GM12878 (cell line): Measurements from ENCODE around the gene EFCAB8. TPM values are rescaled to one million over a fixed set of nuclear protein-coding genes. Genes with fewer than 3 reads are reported as not detected.

ENCODE experiments used
- BHLHE40 ChIP-seq, 2 experiments: fragments of 450-650 bp in 1 of 2; IDR thresholded peaks; 2 replicates each; pipeline ENCODE4 v1.6.1; 2011 to 2017; ENCODE audit warnings: low read depth in 2 of 2, borderline replicate concordance in 1 of 2, improper control_type of control experiment in 1 of 2, low read length in 1 of 2, mild to moderate bottlenecking in 1 of 2
- BRCA1 ChIP-seq: IDR thresholded peaks from 2 replicates; pipeline ENCODE4 v1.6.1; 2011; ENCODE audit warnings: low read depth, low read length, improper control_type of control experiment
- CBX3 ChIP-seq: fragments of 200-600 bp; sonication (generic); IDR thresholded peaks from 2 replicates; pipeline ENCODE4 v1.6.1; 2016; ENCODE audit warnings: low read depth, borderline replicate concordance
- CHD2 ChIP-seq: IDR thresholded peaks from 2 replicates; pipeline ENCODE4 v1.6.1; 2011; ENCODE audit warnings: low read depth, low read length, improper control_type of control experiment, borderline replicate concordance
- CHD4 ChIP-seq: fragments of 200-600 bp; sonication (generic); IDR thresholded peaks from 2 replicates; pipeline ENCODE4 v1.6.1; 2016; ENCODE audit warnings: mild to moderate bottlenecking
- CREB1 ChIP-seq: IDR thresholded peaks from 2 replicates; pipeline ENCODE4 v1.6.1; 2012; ENCODE audit warnings: low read depth, mild to moderate bottlenecking, inconsistent platforms
- DPF2 ChIP-seq: fragments of 450-650 bp; IDR thresholded peaks from 2 replicates; pipeline ENCODE4 v1.6.1; 2017; ENCODE audit warnings: mild to moderate bottlenecking
- ESRRA ChIP-seq: IDR thresholded peaks from 2 replicates; pipeline ENCODE4 v1.6.1; 2012; ENCODE audit warnings: mild to moderate bottlenecking, low read length, improper control_type of control experiment
- FOS ChIP-seq: IDR thresholded peaks from 3 replicates; pipeline ENCODE4 v1.6.1; 2011; ENCODE audit warnings: borderline replicate concordance; ENCODE audit not compliant: insufficient read length; ENCODE audit errors: extremely low read depth
- GATAD2B ChIP-seq: fragments of 450-650 bp; conservative IDR thresholded peaks from 2 replicates; pipeline ENCODE4 v1.6.1; 2017; ENCODE audit warnings: low read depth, mild to moderate bottlenecking, moderate library complexity
- LARP7 ChIP-seq: fragments of 450-650 bp; IDR thresholded peaks from 2 replicates; pipeline ENCODE4 v1.6.1; 2017; ENCODE audit warnings: mild to moderate bottlenecking
- MAX ChIP-seq: IDR thresholded peaks from 2 replicates; pipeline ENCODE4 v1.6.1; 2012; ENCODE audit warnings: low read depth, low read length, improper control_type of control experiment
- MYC ChIP-seq: IDR thresholded peaks from 2 replicates; pipeline ENCODE4 v1.6.1; 2011; ENCODE audit warnings: mild to moderate bottlenecking, low read length, moderate library complexity, inconsistent platforms; ENCODE audit not compliant: insufficient read depth, insufficient replicate concordance, insufficient read length, severe bottlenecking
- NFIC ChIP-seq: IDR thresholded peaks from 2 replicates; pipeline ENCODE4 v1.6.1; 2012; ENCODE audit warnings: low read depth, mild to moderate bottlenecking, inconsistent platforms, low read length, moderate library complexity
- NR2F1 ChIP-seq: fragments of 450-650 bp; conservative IDR thresholded peaks from 2 replicates; pipeline ENCODE4 v1.6.1; 2017; ENCODE audit warnings: mild to moderate bottlenecking
- POLR2A ChIP-seq: IDR thresholded peaks from 2 replicates; pipeline ENCODE4 v1.6.1; 2011; ENCODE audit warnings: low read depth, mild to moderate bottlenecking, low read length
- POLR2AphosphoS5 ChIP-seq: IDR thresholded peaks from 2 replicates; pipeline ENCODE4 v1.6.1; 2011; ENCODE audit warnings: mild to moderate bottlenecking, low read length, inconsistent platforms
- POU2F2 ChIP-seq: IDR thresholded peaks from 3 replicates; pipeline ENCODE4 v1.6.1; 2011; ENCODE audit warnings: low read depth, mild to moderate bottlenecking, low read length, borderline replicate concordance
- RB1 ChIP-seq: fragments of 450-650 bp; formaldehyde crosslinking; IDR thresholded peaks from 2 replicates; pipeline ENCODE4 v1.6.1; 2017; ENCODE audit warnings: mild to moderate bottlenecking, borderline replicate concordance
- RUNX3 ChIP-seq: IDR thresholded peaks from 2 replicates; pipeline ENCODE4 v1.6.1; 2012; ENCODE audit warnings: low read length, inconsistent platforms
- SMAD5 ChIP-seq: IDR thresholded peaks from 2 replicates; pipeline ENCODE4 v1.6.1; 2016; ENCODE audit warnings: antibody characterized with exemption, low read depth
- STAT1 ChIP-seq: fragments of 450-650 bp; conservative IDR thresholded peaks from 2 replicates; pipeline ENCODE4 v1.6.1; 2014; ENCODE audit warnings: antibody characterized with exemption, mild to moderate bottlenecking
- STAT3 ChIP-seq: IDR thresholded peaks from 2 replicates; pipeline ENCODE4 v1.6.1; 2011; ENCODE audit warnings: low read depth, low read length, improper control_type of control experiment
- SUZ12 ChIP-seq: fragments of 200-600 bp; sonication (generic); IDR thresholded peaks from one replicate; pipeline ENCODE4 v1.6.1; 2018; ENCODE audit warnings: antibody characterized with exemption, mild to moderate bottlenecking; ENCODE audit not compliant: unreplicated experiment
- TAF1 ChIP-seq: IDR thresholded peaks from 2 replicates; pipeline ENCODE4 v1.6.1; 2011; ENCODE audit warnings: mild to moderate bottlenecking, low read depth, low read length, borderline replicate concordance
- TCF7 ChIP-seq: IDR thresholded peaks from 2 replicates; pipeline ENCODE4 v1.6.1; 2014; ENCODE audit warnings: antibody characterized with exemption, borderline replicate concordance
- ZNF24 ChIP-seq: fragments of 450-650 bp; IDR thresholded peaks from 2 replicates; pipeline ENCODE4 v1.6.1; 2017; ENCODE audit warnings: antibody characterized with exemption, mild to moderate bottlenecking
- ZNF687 ChIP-seq: fragments of 450-650 bp; IDR thresholded peaks from 2 replicates; pipeline ENCODE4 v1.6.1; 2017; ENCODE audit warnings: mild to moderate bottlenecking, moderate library complexity
- ZSCAN29 ChIP-seq: fragments of 450-650 bp; IDR thresholded peaks from 2 replicates; pipeline ENCODE4 v1.6.1; 2017; ENCODE audit warnings: mild to moderate bottlenecking, moderate library complexity
- polyA plus RNA-seq, 11 experiments: library from polyadenylated mRNA; depleted of rRNA in 4 of 11; unstranded in 6 of 11; stranded (reverse) in 5 of 11; fragments of >200 nt; fragmentation: Nextera tagmentation in 4 of 11; fragmentation: Illumina TruSeq in 1 of 11; extraction: Ambion mirVana in 4 of 11; extraction: Trizol in 1 of 11; gene quantifications; 1 replicate in 1 of 11; 2 replicates in 10 of 11; pipeline versions ENCODE4 v1.2.1 to v1.2.3, GENCODE V29; 2011 to 2016; ENCODE audit warnings: inconsistent platforms in 2 of 11, missing spikeins in 2 of 11, low read depth in 1 of 11
- total RNA-seq, 4 experiments: library from RNA; depleted of rRNA in 3 of 4; stranded (reverse); fragments of >200 nt in 3 of 4; fragmentation: Illumina TruSeq in 1 of 4; extraction: Trizol in 1 of 4; gene quantifications; 2 replicates each; pipeline versions ENCODE4 v1.2.1 to v1.2.3, GENCODE V29; 2013 to 2021

Gene EFCAB8
- total and polyA plus RNA-seq, 10 of the 15 experiments (the other 5 are each of a cell fraction or from before 2014, with no cell fraction given), result 0.04 to 0.18 (median 0.06) TPM; not detected in 4

- TF ChIP-seq ZNF687, result peak; percentile 29; the same call in 1 of the 2 replicates
- peak; percentile 84 for TF ChIP-seq NR2F1
- TF ChIP-seq CHD4, result no peak
- TF ChIP-seq FOS, result no peak
- TF ChIP-seq ESRRA, result peak; percentile 91; the same call in 1 of the 2 replicates
- peak; percentile 13; the same call in 1 of the 2 replicates for TF ChIP-seq TAF1
- peak; percentile 61 for TF ChIP-seq GATAD2B
- peak; percentile 57; the same call in 1 of the 2 replicates for TF ChIP-seq RB1
- TF ChIP-seq BHLHE40 (IDR thresholded peaks at IDR 0.05; ENCODE audit: borderline replicate concordance in 1 of 2, low read depth in 2 of 2, low read length in 1 of 2), result peak in 1 of 2 experiments; percentile 59; a peak in 2 of 4 replicates
- TF ChIP-seq TCF7, result no peak
- TF ChIP-seq NFIC, result no peak
- peak; percentile 46; the same call in 1 of the 2 replicates for TF ChIP-seq RUNX3
- TF ChIP-seq ZNF24, result peak; percentile 31; the same call in 1 of the 2 replicates
- no peak for TF ChIP-seq STAT1
- TF ChIP-seq BRCA1, result no peak
- TF ChIP-seq DPF2, result 0 out of 2 replicates have a peak, but pooled peaks have one; percentile 49
- peak; percentile 84 for TF ChIP-seq POLR2AphosphoS5
- no peak for TF ChIP-seq CHD2
- 0 out of 2 replicates have a peak, but pooled peaks have one; percentile 36 for TF ChIP-seq LARP7
- TF ChIP-seq CREB1, result peak; percentile 1; the same call in 1 of the 2 replicates
- TF ChIP-seq CBX3, result no peak
- TF ChIP-seq MAX, result peak; percentile 17; the same call in 1 of the 2 replicates
- TF ChIP-seq MYC, result peak; percentile 39
- TF ChIP-seq SUZ12, result no peak
- 0 out of 3 replicates have a peak, but pooled peaks have one; percentile 20 for TF ChIP-seq POU2F2
- TF ChIP-seq ZSCAN29, result peak; percentile 75; the same call in 1 of the 2 replicates
- TF ChIP-seq SMAD5, result no peak
- peak; percentile 75 for TF ChIP-seq POLR2A
- TF ChIP-seq STAT3, result no peak
These were observed 38.6 kb upstream of the EFCAB8 start (continued) for GRCh38 chr20:32819992-32820697.
